Stimulated activated naive CD4-positive, alpha-beta T cell treated with Interleukin-2 at 50 U/mL for 16 hours (primary cell): Measurements from ENCODE around the gene OR2A5.
"Not testable (repeated sequence)": the region's sequence is repeated elsewhere in the genome, so short reads cannot be mapped to it uniquely, and the experiment has no call there.

Experiments used
- DNase-seq: peaks from one replicate; lab custom pipeline; 2025; lab: John Stamatoyannopoulos, UW

The OR2A5 gene

GRCh38 chr7:144035385-144035784, 13.4 kb upstream of the OR2A5 start:
- DNase-seq, result no peak

- no peak for DNase-seq
Measured at GRCh38 chr7:144036302-144036885, 12.4 kb upstream of the OR2A5 start.

GRCh38 chr7:144037414-144038035, 11.2 kb upstream of the OR2A5 start:
- DNase-seq, result no peak

- no peak for DNase-seq
Measured at GRCh38 chr7:144038887-144039286, 9.9 kb upstream of the OR2A5 start.

GRCh38 chr7:144049491-144049890, 743 bp downstream of the OR2A5 start:
- no peak for DNase-seq

- no peak for DNase-seq
Measured at GRCh38 chr7:144050093-144050492, 1.3 kb downstream of the OR2A5 start.

GRCh38 chr7:144050884-144051283, 2.1 kb downstream of the OR2A5 start:
- not testable (repeated sequence) for DNase-seq

GRCh38 chr7:144057954-144058353, 9.2 kb downstream of the OR2A5 start:
- DNase-seq, result no peak

- DNase-seq, result no peak
Measured at GRCh38 chr7:144063710-144064109, 15.0 kb downstream of the OR2A5 start.

GRCh38 chr7:144069511-144069910, 20.8 kb downstream of the OR2A5 start, which contains the start of gene OR2A25:
TSS of gene OR2A25 (plus strand) at chr7:144069811. CDS start at chr7:144074220, 4,409 bp downstream.
- no peak for DNase-seq

- no peak for DNase-seq
Measured at GRCh38 chr7:144069953-144070352, 21.2 kb downstream of the OR2A5 start.

GRCh38 chr7:144074374-144074773, 25.6 kb downstream of the OR2A5 start:
- DNase-seq, result no peak

- no peak for DNase-seq
Measured at GRCh38 chr7:144085978-144086377, 37.2 kb downstream of the OR2A5 start, which contains the start of gene OR2A12. TSS of gene OR2A12 (plus strand) at chr7:144086278. CDS start at chr7:144095108, 8,830 bp downstream.

- DNase-seq, result no peak
Measured at GRCh38 chr7:144086730-144087129, 38.0 kb downstream of the OR2A5 start.

GRCh38 chr7:144087230-144087629, 38.5 kb downstream of the OR2A5 start:
- no peak for DNase-seq

GRCh38 chr7:144090667-144091066, 41.9 kb downstream of the OR2A5 start:
- DNase-seq, result no peak

GRCh38 chr7:144098776-144099175, 50.0 kb downstream of the OR2A5 start:
- no peak for DNase-seq

GRCh38 chr7:144100607-144101006, 51.9 kb downstream of the OR2A5 start:
- no peak for DNase-seq

GRCh38 chr7:144102041-144102440, 53.3 kb downstream of the OR2A5 start:
- no peak for DNase-seq

GRCh38 chr7:144105211-144105610, 56.5 kb downstream of the OR2A5 start:
- DNase-seq, result no peak
